SH-SY5Y (cell line): Measurements from ENCODE around the gene EPHB4.

Experiments
- GATA2 ChIP-seq: IDR thresholded peaks from 2 replicates; pipeline ENCODE4 v1.6.1; 2011; ENCODE audit warnings: mild to moderate bottlenecking, low read depth, low read length
- GATA3 ChIP-seq: IDR thresholded peaks from 2 replicates; pipeline ENCODE4 v1.6.1; 2011; ENCODE audit warnings: low read depth, mild to moderate bottlenecking, low read length, moderate library complexity

DNA sequence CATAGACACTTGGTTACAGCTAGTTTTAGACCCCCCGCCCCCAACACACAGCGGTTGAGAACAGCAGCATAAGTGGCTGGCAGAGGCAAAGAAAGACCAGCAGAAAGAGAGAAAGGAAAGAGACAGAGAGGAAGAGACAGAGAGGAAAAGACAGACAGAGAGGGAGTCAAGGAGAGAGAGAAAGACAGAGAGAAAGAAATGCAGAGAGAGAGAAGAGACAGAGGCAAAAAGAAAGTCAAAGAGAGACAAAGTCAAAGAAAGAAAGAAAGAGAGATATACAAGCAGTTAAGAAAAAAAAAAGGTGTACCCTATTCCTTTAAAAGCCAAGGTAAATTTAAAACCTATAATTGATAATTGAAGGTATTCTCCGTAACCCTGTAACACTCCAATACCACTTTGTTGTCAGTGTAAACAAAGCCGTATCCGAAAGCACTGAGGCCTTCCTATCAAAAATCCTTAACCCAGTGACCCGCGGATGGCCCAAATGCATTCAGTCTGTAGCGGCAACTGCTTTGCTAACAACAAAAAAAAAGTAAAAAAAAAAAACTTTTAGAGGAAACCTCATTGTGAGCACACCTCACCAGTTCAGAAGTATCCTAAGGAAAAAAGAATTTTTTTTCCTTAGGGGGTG, 13.3 kb upstream of the EPHB4 start:
- TF ChIP-seq GATA2 (no peak), GATA3 (no peak)
